HG02610 (cell line): ENCODE results near the gene KCNMA1.

Experiments used
- ATAC-seq: cut with Tn5 transposase; IDR thresholded peaks from one replicate; pipeline ENCODE4 v1.9.1; 2021; ENCODE audit warnings: mild to moderate bottlenecking, moderate library complexity; ENCODE audit not compliant: unreplicated experiment

The KCNMA1 gene

GRCh38 chr10:77201135-77202106 lies 436.2 kb downstream of the KCNMA1 start:
- ATAC-seq, result no peak

- ATAC-seq, result no peak
Measured at GRCh38 chr10:77197544-77197943, 440.1 kb downstream of the KCNMA1 start.

GRCh38 chr10:77196614-77197013 lies 441.0 kb downstream of the KCNMA1 start:
- ATAC-seq, result no peak

GRCh38 chr10:77195101-77195500 lies 442.5 kb downstream of the KCNMA1 start:
- no peak for ATAC-seq

GRCh38 chr10:77193001-77193400 lies 444.6 kb downstream of the KCNMA1 start:
- ATAC-seq, result no peak

GRCh38 chr10:77192402-77192801 lies 445.2 kb downstream of the KCNMA1 start:
- ATAC-seq, result no peak

- ATAC-seq, result no peak
Measured at GRCh38 chr10:77191324-77192049, 446.1 kb downstream of the KCNMA1 start.

GRCh38 chr10:77190291-77190690 lies 447.3 kb downstream of the KCNMA1 start:
- ATAC-seq, result no peak

- no peak for ATAC-seq
Measured at GRCh38 chr10:77189520-77189919, 448.1 kb downstream of the KCNMA1 start.

- no peak for ATAC-seq
Measured at GRCh38 chr10:77189075-77189474, 448.5 kb downstream of the KCNMA1 start.

GRCh38 chr10:77188521-77188920 lies 449.1 kb downstream of the KCNMA1 start:
- no peak for ATAC-seq

- ATAC-seq, result no peak
Measured at GRCh38 chr10:77188000-77188395, 449.6 kb downstream of the KCNMA1 start.

- ATAC-seq, result no peak
Measured at GRCh38 chr10:77187376-77187999, 450.1 kb downstream of the KCNMA1 start.

GRCh38 chr10:77186936-77187335 lies 450.7 kb downstream of the KCNMA1 start:
- no peak for ATAC-seq

GRCh38 chr10:77185696-77186095 lies 451.9 kb downstream of the KCNMA1 start:
- ATAC-seq, result no peak

GRCh38 chr10:77182803-77183202 lies 454.8 kb downstream of the KCNMA1 start:
- ATAC-seq, result no peak

GRCh38 chr10:77180794-77181193 lies 456.8 kb downstream of the KCNMA1 start:
- ATAC-seq, result no peak

- no peak for ATAC-seq
Measured at GRCh38 chr10:77180104-77180503, 457.5 kb downstream of the KCNMA1 start.

- no peak for ATAC-seq
Measured at GRCh38 chr10:77179015-77179695, 458.5 kb downstream of the KCNMA1 start.

- no peak for ATAC-seq
Measured at GRCh38 chr10:77177589-77177988, 460.0 kb downstream of the KCNMA1 start.

- ATAC-seq, result no peak
Measured at GRCh38 chr10:77177161-77177560, 460.4 kb downstream of the KCNMA1 start.
